Neural cell (in vitro differentiated cells): ENCODE measurements around the gene PREP.

Experiments used
- EP300 ChIP-seq: fragments of 450-650 bp; conservative IDR thresholded peaks from 2 replicates; pipeline ENCODE4 v1.6.1; 2014; ENCODE audit warnings: antibody characterized with exemption, mild to moderate bottlenecking, moderate library complexity; ENCODE audit not compliant: poor library complexity, severe bottlenecking
- POLR2AphosphoS5 ChIP-seq: IDR thresholded peaks from 2 replicates; pipeline ENCODE4 v1.6.1; 2012
- TF ChIP-seq, protein P1 (sequence below): fragments of 450-650 bp; IDR thresholded peaks from 2 replicates; pipeline ENCODE4 v1.5.1; 2014; ENCODE audit warnings: antibody characterized with exemption, mild to moderate bottlenecking, moderate library complexity; ENCODE audit not compliant: poor library complexity, severe bottlenecking

- TF ChIP-seq, protein P1, sequence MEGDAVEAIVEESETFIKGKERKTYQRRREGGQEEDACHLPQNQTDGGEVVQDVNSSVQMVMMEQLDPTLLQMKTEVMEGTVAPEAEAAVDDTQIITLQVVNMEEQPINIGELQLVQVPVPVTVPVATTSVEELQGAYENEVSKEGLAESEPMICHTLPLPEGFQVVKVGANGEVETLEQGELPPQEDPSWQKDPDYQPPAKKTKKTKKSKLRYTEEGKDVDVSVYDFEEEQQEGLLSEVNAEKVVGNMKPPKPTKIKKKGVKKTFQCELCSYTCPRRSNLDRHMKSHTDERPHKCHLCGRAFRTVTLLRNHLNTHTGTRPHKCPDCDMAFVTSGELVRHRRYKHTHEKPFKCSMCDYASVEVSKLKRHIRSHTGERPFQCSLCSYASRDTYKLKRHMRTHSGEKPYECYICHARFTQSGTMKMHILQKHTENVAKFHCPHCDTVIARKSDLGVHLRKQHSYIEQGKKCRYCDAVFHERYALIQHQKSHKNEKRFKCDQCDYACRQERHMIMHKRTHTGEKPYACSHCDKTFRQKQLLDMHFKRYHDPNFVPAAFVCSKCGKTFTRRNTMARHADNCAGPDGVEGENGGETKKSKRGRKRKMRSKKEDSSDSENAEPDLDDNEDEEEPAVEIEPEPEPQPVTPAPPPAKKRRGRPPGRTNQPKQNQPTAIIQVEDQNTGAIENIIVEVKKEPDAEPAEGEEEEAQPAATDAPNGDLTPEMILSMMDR = no peak
- TF ChIP-seq EP300 (no peak), POLR2AphosphoS5 (no peak)
Observed at GRCh38 chr6:105401247-105402089, 1.4 kb downstream of the PREP start.
